A673 (cell line): Measurements from ENCODE around the gene PROKR2.

ENCODE experiments used
- EZH2 ChIP-seq: fragments of 200-600 bp; sonication (generic); IDR thresholded peaks from 2 replicates; pipeline ENCODE4 v1.6.1; 2017; ENCODE audit warnings: borderline replicate concordance, low read depth, mild to moderate bottlenecking, mixed read lengths, antibody characterized with exemption, low read length; ENCODE audit not compliant: poor library complexity, severe bottlenecking
- TF ChIP-seq, protein P1 (sequence below): fragments of 300-800, 200-600 bp; sonication (generic); conservative IDR thresholded peaks from 2 replicates; pipeline ENCODE4 v1.5.1; 2017; ENCODE audit warnings: low read depth, mild to moderate bottlenecking, antibody characterized with exemption, low read length, moderate library complexity, mixed read lengths

- TF ChIP-seq EZH2, result no peak
- TF ChIP-seq, protein P1, sequence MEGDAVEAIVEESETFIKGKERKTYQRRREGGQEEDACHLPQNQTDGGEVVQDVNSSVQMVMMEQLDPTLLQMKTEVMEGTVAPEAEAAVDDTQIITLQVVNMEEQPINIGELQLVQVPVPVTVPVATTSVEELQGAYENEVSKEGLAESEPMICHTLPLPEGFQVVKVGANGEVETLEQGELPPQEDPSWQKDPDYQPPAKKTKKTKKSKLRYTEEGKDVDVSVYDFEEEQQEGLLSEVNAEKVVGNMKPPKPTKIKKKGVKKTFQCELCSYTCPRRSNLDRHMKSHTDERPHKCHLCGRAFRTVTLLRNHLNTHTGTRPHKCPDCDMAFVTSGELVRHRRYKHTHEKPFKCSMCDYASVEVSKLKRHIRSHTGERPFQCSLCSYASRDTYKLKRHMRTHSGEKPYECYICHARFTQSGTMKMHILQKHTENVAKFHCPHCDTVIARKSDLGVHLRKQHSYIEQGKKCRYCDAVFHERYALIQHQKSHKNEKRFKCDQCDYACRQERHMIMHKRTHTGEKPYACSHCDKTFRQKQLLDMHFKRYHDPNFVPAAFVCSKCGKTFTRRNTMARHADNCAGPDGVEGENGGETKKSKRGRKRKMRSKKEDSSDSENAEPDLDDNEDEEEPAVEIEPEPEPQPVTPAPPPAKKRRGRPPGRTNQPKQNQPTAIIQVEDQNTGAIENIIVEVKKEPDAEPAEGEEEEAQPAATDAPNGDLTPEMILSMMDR, result no peak
Observed at GRCh38 chr20:5282561-5282960, 34.2 kb downstream of the PROKR2 start.
